Left lung (tissue), 10 donors: ENCODE results near the gene FA2H. TPM values are rescaled to one million over a fixed set of nuclear protein-coding genes. Genes with fewer than 3 reads are reported as not detected.

Experiments
- ATAC-seq: fragments of 200-7000 bp; cut with Tn5 transposase; one replicate; pipeline ENCODE4 v1.9.1; 2020; ENCODE audit warnings: moderate library complexity
- DNase-seq, 4 donors: peaks; one replicate each; pipeline ENCODE4 v3.0.0-alpha.2; 2013 to 2020
- H3K27ac ChIP-seq, 2 donors: fragments of 200-600 bp; sonication (generic) in 1 of 2; one replicate each; pipeline versions ENCODE4 v1.5.0 to v1.8.0; 2020 to 2021
- H3K27me3 ChIP-seq, 2 donors: fragments of 200-600 bp; sonication (generic) in 1 of 2; one replicate each; pipeline versions ENCODE4 v1.5.0 to v1.8.0; 2020 to 2021
- H3K36me3 ChIP-seq, 2 donors: fragments of 200-600 bp; sonication (generic) in 1 of 2; one replicate each; pipeline versions ENCODE4 v1.5.0 to v1.8.0; 2020 to 2021
- H3K4me1 ChIP-seq, 2 donors: fragments of 200-600 bp; one replicate each; pipeline ENCODE4 v1.8.0; 2021
- H3K4me3 ChIP-seq, 2 donors: fragments of 200-600 bp; sonication (generic) in 1 of 2; one replicate each; pipeline versions ENCODE4 v1.5.0 to v1.8.0; 2020 to 2021; ENCODE audit warnings: mild to moderate bottlenecking in 1 of 2
- H3K9me3 ChIP-seq, 2 donors: fragments of 200-600 bp; sonication (generic) in 1 of 2; one replicate each; pipeline versions ENCODE4 v1.5.0 to v1.8.0; 2020 to 2021
- intact Hi-C, 2 donors: fragments of 100-400 bp; cut with DNase I; formaldehyde crosslinking; loops; one replicate each; pipeline versions ENCODE4 v1.11.2 to v1.14.2; 2022
- polyA plus RNA-seq, 6 donors: library from polyadenylated mRNA; unstranded; fragments of 120-200 nt; gene quantifications; one replicate each; pipeline ENCODE4 v1.2.1, GENCODE V29; 2013; ENCODE audit not compliant: insufficient read length in 6 of 6
- total RNA-seq, 2 donors: library from RNA; stranded (reverse); fragmentation: NEBNext Ultra II Directional; extraction: Animal tissue kit (Norgen Biotek cat#: 25700); gene quantifications; one replicate each; pipeline ENCODE4 v1.2.1, GENCODE V29; 2021
- TF ChIP-seq, protein P1 (sequence below), 2 donors: fragments of 200-600 bp; sonication (generic) in 1 of 2; IDR thresholded peaks; one replicate each; pipeline versions ENCODE4 v1.5.0 to v1.8.0; 2021; ENCODE audit warnings: antibody characterized with exemption in 2 of 2
- donor health status: DM: no; HTN: yes; CAD: no.
- donor health status: DM: no; HTN: no; CAD: no.

The FA2H gene
- total and polyA plus RNA-seq, 8 donors = 3.3 to 7.3 (median 5.6) TPM

DNA sequence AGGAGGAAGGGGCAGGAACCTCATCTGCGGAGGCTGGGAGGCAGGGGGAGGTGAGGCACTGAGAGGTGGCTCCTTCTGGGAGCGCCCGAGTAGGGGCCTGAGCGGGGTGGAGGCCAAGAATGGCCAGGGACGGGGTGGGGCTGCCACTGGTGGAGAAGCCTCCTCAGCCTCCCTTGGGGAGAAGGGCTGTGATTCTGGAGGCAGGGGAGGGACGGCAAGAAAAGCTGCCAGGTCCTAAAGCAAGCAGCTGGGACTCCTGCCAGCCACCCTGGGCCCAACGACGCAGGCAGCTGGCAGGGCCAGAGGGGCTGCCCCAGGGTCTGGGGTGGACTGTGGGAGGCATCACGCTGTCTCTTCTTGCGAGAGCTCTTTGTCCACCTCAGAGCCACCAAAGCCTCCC, 61.3 kb downstream of the FA2H start:
- Histone ChIP-seq H3K27ac (no peak overlapping the region), H3K36me3 (no peaks in the 10 kb centered on the region), H3K9me3 (no peaks in the 10 kb centered on the region), H3K4me1 (peaks cover 0 to 9% of the 10 kb centered on the region in 2 donors), H3K4me3 (no peak overlapping the region), H3K27me3 (no peaks in the 10 kb centered on the region)
- ATAC-seq (no peak), DNase-seq (no peak)
- TF ChIP-seq, protein P1, sequence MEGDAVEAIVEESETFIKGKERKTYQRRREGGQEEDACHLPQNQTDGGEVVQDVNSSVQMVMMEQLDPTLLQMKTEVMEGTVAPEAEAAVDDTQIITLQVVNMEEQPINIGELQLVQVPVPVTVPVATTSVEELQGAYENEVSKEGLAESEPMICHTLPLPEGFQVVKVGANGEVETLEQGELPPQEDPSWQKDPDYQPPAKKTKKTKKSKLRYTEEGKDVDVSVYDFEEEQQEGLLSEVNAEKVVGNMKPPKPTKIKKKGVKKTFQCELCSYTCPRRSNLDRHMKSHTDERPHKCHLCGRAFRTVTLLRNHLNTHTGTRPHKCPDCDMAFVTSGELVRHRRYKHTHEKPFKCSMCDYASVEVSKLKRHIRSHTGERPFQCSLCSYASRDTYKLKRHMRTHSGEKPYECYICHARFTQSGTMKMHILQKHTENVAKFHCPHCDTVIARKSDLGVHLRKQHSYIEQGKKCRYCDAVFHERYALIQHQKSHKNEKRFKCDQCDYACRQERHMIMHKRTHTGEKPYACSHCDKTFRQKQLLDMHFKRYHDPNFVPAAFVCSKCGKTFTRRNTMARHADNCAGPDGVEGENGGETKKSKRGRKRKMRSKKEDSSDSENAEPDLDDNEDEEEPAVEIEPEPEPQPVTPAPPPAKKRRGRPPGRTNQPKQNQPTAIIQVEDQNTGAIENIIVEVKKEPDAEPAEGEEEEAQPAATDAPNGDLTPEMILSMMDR (IDR thresholded peaks at IDR 0.05) = no peak
- intact Hi-C loops = no loop called here

DNA sequence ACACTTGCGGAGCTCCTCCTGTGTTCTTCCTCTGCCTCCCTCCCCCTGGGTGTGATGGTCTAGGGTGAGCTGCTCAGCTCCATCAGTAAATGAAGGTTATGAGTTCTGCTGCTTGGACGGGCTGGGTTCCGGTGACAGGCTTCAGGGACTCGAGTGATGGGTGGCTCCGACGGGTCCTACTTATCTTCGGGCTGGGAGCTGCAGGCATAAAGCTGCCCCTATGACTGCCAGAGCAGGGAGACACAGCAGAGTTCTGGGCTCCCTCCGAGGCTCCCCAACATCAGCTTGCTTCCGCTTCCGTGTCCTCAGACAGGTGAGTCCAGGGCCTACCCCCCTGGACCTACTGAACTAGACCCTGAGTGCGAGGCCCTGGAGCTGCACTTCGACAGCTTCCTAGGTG, 62.7 kb downstream of the FA2H start:
- TF ChIP-seq, protein P1 (IDR thresholded peaks at IDR 0.05) = no peak
- intact Hi-C loops = no loop called here
- no peaks in the 10 kb centered on the region for H3K27me3 ChIP-seq

DNA sequence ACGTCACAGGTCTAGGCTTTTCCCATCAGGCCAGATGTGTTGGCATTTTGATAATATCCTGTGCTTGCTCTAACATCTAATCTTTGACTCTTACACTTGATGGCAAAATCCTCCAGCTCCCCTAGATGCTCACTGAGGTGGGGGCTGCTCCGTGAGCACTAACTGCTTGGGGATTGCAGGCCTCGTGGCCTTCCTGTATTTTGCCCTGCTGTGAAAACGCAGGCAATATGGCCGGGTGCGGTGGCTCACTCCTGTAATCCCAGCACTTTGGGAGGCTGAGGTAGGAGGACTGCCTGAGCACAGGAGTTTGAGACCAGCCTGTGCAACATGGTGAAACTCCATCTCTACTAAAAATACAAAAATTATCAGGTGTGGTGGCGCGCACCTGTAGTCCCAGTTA, 64.2 kb downstream of the FA2H start:
- ATAC-seq (no peak), DNase-seq (no peak)
- Histone ChIP-seq H3K9me3 (no peaks in the 10 kb centered on the region), H3K27me3 (no peaks in the 10 kb centered on the region), H3K36me3 (no peaks in the 10 kb centered on the region), H3K4me1 (peaks cover 0 to 9% of the 10 kb centered on the region in 2 donors), H3K27ac (no peak overlapping the region), H3K4me3 (no peak overlapping the region)
- intact Hi-C loops = no loop called here
- TF ChIP-seq, protein P1 (IDR thresholded peaks at IDR 0.05) = no peak

More for the DNA sequence above, 62.7 kb downstream of the FA2H start:
- DNase-seq = no peak
- Histone ChIP-seq H3K36me3 (no peaks in the 10 kb centered on the region), H3K4me3 (no peak overlapping the region), H3K27ac (no peak overlapping the region), H3K4me1 (peaks cover 0 to 9% of the 10 kb centered on the region in 2 donors), H3K9me3 (no peaks in the 10 kb centered on the region)
- no peak for ATAC-seq

DNA sequence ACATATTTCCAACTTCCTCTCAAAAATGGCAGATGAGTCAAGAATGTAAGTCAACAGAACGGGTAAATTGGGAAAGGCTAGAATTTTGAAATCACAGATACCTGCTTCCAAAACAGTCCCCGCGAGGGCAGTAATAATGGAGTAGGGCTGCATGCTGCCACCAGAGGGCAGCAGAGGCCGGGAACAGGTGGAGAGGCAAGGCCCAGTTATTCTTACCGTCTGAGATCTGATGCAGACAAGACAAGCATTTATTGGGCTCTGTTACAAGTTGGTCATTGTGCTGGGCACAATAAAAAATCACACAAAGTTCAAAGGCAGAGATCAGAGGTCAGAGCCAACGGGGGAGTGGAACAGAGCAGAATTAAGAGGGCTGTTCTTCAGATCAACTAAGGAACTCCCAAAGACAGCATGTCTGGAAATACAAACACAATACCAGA, 65.2 kb downstream of the FA2H start:
- Histone ChIP-seq H3K4me3 (no peak overlapping the region), H3K4me1 (peaks cover 0 to 9% of the 10 kb centered on the region in 2 donors), H3K27me3 (no peaks in the 10 kb centered on the region), H3K27ac (peak overlapping the region in 1 of 2 donors; percentile 42), H3K36me3 (no peaks in the 10 kb centered on the region), H3K9me3 (no peaks in the 10 kb centered on the region)
- intact Hi-C loops = no loop called here
- DNase-seq (peak; percentile 62 to 95 (median 81)), ATAC-seq (peak; percentile 100)
- TF ChIP-seq, protein P1 (IDR thresholded peaks at IDR 0.05) = peak; percentile 87 to 95

DNA sequence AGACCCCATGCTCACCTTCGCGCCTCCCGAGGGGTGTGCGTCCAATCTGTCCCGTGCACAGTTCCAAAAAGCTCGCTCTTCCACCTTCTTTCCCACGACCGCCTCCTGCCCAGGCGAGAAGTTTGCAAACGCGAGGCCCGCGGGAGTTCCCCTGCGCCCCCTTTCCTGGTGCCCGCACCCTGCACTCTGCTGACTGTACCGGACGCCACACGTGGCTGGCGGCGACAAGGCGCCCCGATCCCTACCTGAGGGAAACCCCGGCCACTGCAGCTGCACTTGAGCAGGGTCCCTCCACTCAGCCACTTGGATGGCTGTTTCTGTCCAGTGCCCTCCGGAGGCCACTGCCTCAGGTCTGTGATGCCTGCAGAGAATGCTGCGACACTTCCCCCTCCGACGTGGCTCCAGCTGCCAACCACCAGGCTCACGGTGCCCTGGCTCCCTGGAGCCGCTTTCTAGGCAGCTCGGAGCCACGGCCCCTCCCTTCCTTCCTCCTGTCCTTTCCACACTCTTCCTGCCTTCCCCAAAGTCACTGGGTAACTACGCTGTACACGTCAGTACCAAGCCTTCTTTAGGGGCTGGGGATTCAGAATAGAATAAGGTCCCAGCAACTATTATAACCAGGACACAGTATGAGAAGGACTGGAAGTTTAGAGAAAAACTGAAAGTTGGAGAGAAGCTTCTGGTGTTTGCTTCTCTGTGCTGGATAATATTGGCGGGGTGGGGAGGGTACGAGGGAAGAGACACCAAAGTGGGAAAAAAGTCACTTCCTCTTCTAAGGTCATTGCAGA, 74.0 kb downstream of the FA2H start, which contains the start of gene MLKL:
MLKL (minus strand) TSS at position 425 of the 788 bp plus-strand sequence. CDS start 5,105 bp downstream, outside the sequence.
- peaks cover 0 to 10% of the 10 kb centered on the region in 2 donors for H3K36me3 ChIP-seq
- peak; percentile 80 for ATAC-seq
- H3K4me1 ChIP-seq = peaks cover 10 to 66% of the 10 kb centered on the region in 2 donors
- TF ChIP-seq, protein P1 (IDR thresholded peaks at IDR 0.05) = no peak
- no peaks in the 10 kb centered on the region for H3K27me3 ChIP-seq
- H3K9me3 ChIP-seq = no peaks in the 10 kb centered on the region
- intact Hi-C loops = no loop called here
- H3K4me3 ChIP-seq = peak within 1 kb of the TSS; percentile 61 to 72
- H3K27ac ChIP-seq = peak within 1 kb of the TSS; percentile 86 to 95
- DNase-seq = peak; percentile 18 to 92 (median 52)
